Peyer's patch (tissue), 4 donors: ENCODE data around the gene RAD51B.

Source experiments
- POLR2A ChIP-seq, 2 donors: fragments of 450-650 bp; IDR thresholded peaks; one replicate each; pipeline ENCODE4 v1.5.1; 2017; ENCODE audit warnings: antibody characterized with exemption in 2 of 2, mild to moderate bottlenecking in 2 of 2, moderate library complexity in 2 of 2
- TF ChIP-seq, protein P1 (sequence below), 6 experiments: fragments of 450-650 bp in 4 of 6; fragments of 200-600 bp in 2 of 6; sonication (generic) in 1 of 6; IDR thresholded peaks; one replicate each; pipeline ENCODE4 v1.5.1; 2017 to 2019; ENCODE audit warnings: antibody characterized with exemption in 6 of 6, mild to moderate bottlenecking in 3 of 6, moderate library complexity in 1 of 6

DNA sequence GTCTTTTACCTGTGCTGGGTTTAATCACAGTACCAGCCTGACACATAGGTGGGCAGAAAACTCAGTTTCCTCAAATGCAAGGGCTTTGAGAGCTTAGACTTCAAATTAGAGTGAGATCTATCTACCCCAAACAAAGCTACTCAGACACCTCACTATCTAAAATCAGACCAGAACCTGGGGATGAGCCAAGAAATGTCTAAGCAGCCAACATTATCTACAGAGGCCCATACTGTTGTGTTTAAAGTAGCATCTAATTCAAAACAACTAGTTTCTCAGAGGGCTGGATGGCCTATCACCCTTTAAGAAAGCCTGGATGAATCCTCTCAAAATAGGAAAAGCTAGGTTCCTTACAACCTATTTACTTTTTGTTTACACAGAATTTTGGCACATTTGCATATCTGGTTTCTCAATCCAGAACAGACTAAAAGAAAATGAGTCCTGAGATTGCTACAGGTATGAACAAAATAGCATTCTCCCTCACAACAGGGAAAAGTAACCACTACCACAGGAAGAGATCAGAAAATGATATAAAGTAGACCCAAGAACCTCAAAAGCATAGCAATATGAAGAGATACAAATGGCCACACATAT is 830.9 kb downstream of the RAD51B start:
- TF ChIP-seq, protein P1, sequence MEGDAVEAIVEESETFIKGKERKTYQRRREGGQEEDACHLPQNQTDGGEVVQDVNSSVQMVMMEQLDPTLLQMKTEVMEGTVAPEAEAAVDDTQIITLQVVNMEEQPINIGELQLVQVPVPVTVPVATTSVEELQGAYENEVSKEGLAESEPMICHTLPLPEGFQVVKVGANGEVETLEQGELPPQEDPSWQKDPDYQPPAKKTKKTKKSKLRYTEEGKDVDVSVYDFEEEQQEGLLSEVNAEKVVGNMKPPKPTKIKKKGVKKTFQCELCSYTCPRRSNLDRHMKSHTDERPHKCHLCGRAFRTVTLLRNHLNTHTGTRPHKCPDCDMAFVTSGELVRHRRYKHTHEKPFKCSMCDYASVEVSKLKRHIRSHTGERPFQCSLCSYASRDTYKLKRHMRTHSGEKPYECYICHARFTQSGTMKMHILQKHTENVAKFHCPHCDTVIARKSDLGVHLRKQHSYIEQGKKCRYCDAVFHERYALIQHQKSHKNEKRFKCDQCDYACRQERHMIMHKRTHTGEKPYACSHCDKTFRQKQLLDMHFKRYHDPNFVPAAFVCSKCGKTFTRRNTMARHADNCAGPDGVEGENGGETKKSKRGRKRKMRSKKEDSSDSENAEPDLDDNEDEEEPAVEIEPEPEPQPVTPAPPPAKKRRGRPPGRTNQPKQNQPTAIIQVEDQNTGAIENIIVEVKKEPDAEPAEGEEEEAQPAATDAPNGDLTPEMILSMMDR (IDR thresholded peaks at IDR 0.05), result no peak
- no peak for TF ChIP-seq POLR2A (IDR thresholded peaks at IDR 0.05)
